PFSK-1 (cell line): ENCODE results near the gene NDRG4.

Experiments
- FOXP2 ChIP-seq: optimal IDR thresholded peaks from 2 replicates; pipeline ENCODE3; 2011; ENCODE audit warnings: borderline replicate concordance, control low read depth, inconsistent platforms; ENCODE audit not compliant: insufficient read depth; ENCODE audit errors: extremely low read length, extremely low read depth
- POLR2AphosphoS5 ChIP-seq: IDR thresholded peaks from 2 replicates; pipeline ENCODE4 v1.6.1; 2012; ENCODE audit warnings: low read depth, mild to moderate bottlenecking, control low read depth, low read length, moderate library complexity
- REST ChIP-seq, 2 experiments: IDR thresholded peaks; 2 replicates each; pipeline versions ENCODE4 v1.6.1 to v1.8.0; 2011 to 2012; ENCODE audit warnings: low read depth in 2 of 2, low read length in 2 of 2, control low read depth in 1 of 2, inconsistent platforms in 1 of 2, mild to moderate bottlenecking in 1 of 2, moderate library complexity in 1 of 2; ENCODE audit not compliant: insufficient read depth in 1 of 2
- SIN3A ChIP-seq: IDR thresholded peaks from 2 replicates; pipeline ENCODE4 v1.6.1; 2012; ENCODE audit warnings: mild to moderate bottlenecking, low read length, moderate library complexity, borderline replicate concordance; ENCODE audit not compliant: insufficient read depth
- TAF1 ChIP-seq: IDR thresholded peaks from 2 replicates; pipeline ENCODE4 v1.6.1; 2012; ENCODE audit warnings: low read length, control low read depth, borderline replicate concordance; ENCODE audit not compliant: insufficient read depth

The NDRG4 gene

GRCh38 chr16:58519707-58520106 is 19.8 kb downstream of the NDRG4 start:
- TF ChIP-seq REST (IDR thresholded peaks at IDR 0.05; ENCODE audit: insufficient read depth in 1 of 2, low read depth in 2 of 2, low read length in 2 of 2) (no peak), POLR2AphosphoS5 (no peak), TAF1 (no peak), SIN3A (no peak)

DNA sequence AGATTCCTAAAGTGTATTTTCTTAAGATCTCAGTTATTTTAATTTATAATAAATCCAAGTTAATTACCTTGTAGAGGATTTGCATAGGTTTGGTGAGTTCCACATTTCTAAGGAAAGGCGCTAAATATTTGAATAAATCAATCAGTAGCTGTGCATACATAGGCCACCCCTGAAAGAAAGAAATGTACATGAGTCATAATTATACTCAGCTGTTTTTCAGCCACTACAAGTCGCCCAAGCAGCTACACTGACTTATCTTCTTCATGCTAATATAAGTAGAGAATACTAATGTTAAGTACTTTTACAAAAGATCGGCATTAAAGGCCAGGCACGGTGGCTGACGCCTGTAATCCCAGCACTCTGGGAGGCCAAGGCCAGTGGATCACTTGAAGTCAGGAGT is 30.2 kb downstream of the NDRG4 start:
- TF ChIP-seq FOXP2 (no peak), POLR2AphosphoS5 (no peak), REST (IDR thresholded peaks at IDR 0.05; ENCODE audit: insufficient read depth in 1 of 2, low read depth in 2 of 2, low read length in 2 of 2) (no peak), SIN3A (no peak), TAF1 (no peak)

DNA sequence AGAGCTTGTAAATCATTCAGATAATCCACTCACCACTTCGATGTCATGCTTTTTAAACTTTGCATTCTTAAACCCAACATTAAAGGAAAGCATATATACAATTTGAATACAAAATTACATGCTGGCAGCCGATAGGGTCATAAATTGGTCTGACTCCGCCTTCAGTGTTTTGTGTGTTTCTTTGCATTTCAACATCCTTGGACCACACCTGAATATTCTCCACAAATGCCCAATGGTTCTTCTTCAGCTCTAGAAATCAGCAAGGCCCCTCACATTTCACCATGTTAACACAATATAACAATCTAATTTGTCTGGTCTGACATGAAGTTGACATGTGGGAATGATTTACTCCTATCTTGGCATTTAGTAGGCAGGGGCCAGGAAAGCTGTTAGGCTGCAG is 32.5 kb downstream of the NDRG4 start:
- TF ChIP-seq REST (IDR thresholded peaks at IDR 0.05; ENCODE audit: insufficient read depth in 1 of 2, low read depth in 2 of 2, low read length in 2 of 2) (no peak), FOXP2 (no peak), POLR2AphosphoS5 (no peak), TAF1 (no peak), SIN3A (no peak)

DNA sequence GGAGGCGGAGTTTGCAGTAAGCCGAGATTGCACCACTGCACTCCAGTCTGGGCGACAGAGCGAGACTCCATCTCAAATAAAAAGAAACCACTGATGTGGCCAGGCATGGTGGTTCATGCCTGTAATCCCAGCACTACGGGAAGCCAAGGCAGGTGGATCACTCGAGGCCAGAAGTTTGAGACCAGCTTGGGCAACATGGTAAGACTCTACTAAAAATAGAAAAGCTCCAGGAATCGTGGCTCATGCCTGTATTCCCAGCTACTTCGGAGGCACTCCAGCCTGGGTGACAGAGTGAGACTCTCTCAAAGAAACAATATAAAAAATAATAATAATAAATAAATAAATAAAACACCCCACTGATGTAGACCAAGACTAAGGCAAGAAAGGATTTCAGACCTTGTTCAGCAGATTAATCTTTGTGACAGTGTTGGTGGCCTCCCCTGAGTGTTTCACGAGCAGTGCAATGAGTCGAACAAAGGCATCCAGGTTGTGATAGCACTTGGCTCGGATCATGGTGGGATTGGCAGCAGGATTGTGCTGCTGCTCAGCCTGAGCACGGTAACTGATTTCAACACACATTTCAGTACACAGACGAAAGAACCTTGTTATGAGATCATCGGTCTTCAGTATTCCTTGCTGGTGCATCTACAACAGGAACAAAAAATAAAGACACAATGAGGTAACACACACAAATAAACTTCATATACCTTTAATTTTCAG is 34.0 kb downstream of the NDRG4 start:
- TF ChIP-seq SIN3A = no peak
- TF ChIP-seq FOXP2 = no peak
- TF ChIP-seq REST (IDR thresholded peaks at IDR 0.05; ENCODE audit: insufficient read depth in 1 of 2, low read depth in 2 of 2, low read length in 2 of 2) = no peak
- no peak for TF ChIP-seq POLR2AphosphoS5
- no peak for TF ChIP-seq TAF1

DNA sequence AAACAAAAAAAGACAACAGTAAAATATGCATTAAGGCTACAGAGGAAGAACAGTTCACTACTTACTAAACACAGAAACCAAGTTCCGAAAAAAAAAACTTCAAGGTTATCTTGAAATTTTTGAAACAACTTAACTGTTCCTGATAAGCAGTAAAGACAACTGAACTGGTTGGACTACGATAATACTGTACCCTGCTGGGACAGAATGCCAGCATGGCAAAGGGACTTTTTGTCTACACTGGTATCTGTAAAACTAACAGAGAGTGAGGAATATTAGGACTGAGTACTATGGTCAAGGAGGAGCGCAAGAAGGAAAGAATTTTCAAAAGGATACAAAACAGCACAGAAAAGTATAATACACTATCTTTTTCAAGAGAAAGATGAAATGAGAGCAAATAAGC is 35.2 kb downstream of the NDRG4 start:
- no peak for TF ChIP-seq REST (IDR thresholded peaks at IDR 0.05; ENCODE audit: insufficient read depth in 1 of 2, low read depth in 2 of 2, low read length in 2 of 2)
- TF ChIP-seq TAF1 = no peak
- no peak for TF ChIP-seq FOXP2
- no peak for TF ChIP-seq SIN3A
- TF ChIP-seq POLR2AphosphoS5 = no peak
